Jurkat, Clone E6-1 (cell line): ENCODE data around the gene CXXC5.

Source experiments
- DNase-seq: peaks from one replicate; pipeline ENCODE4 v3.0.0-alpha.2; 2011; ENCODE audit warnings: low read depth, low spot score
- H3K4me3 ChIP-seq: 2 replicates; pipeline ENCODE4 v1.5.1; 2011; ENCODE audit warnings: mild to moderate bottlenecking, low read length, control low read depth, moderate library complexity

The CXXC5 gene

GRCh38 chr5:139660923-139661814 is 13.0 kb downstream of the CXXC5 start:
- no peak overlapping the region for H3K4me3 ChIP-seq
- DNase-seq = no peak

DNA sequence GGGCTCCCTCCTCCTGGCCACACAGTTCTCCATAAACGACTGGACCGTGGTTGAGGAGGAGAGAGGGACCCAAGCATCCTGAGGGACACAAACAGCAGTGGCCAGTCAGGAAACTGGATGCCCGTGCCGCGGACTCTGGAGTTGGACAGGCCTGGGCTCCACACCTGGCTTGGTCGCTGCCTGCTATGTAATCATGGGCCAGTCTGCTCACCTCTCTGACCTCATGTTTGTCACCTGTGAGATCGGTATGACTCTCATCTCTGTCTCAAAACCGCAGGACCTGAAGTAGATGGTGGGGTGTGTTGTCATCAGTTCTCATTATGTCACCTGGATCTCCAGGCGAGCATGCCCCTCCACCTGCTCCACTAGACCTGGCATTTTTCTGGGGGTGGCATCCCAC is 14.5 kb downstream of the CXXC5 start:
- no peak for DNase-seq

DNA sequence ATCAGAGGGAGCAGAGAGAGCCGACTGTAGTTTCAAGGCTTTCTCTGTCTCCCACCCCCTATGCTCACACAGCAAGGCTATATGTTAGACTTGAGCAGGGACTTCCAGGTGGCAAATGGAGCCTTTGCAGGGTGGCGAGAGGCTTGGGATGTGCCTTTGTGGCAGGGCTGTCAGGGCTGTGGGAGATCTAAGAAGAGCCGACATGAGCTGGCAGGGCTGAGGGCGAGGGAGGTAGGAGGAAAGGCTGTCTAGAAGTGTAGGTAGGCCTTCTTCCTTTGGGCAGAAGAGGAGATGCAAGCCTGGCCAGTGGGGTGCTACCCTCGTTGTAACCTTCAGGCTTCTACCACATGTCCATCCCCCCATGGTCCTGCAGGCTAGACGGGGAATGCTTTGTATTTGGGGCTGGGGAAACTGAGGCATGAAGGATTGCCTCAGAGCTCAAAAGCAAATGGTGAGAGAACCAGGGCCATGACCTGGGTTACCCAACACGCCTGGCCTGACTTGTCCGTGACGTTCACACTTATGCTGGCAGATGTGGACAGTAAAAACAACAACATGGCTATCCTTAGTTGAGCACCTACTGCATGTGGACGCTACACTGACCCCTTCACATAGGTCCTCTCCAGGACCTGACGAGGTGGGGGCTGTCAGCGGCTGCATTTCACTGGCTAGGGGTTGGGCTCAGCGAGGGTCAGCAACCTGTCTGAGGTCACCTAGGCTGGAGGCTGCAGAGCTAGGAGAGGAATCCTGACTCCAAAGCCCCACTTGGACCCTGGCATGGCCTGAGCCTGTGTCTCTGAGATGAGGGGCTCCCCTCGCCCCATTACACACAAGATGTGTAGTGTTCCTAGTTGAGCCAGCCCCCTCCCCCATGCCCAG is 15.3 kb downstream of the CXXC5 start:
- no peak overlapping the region for H3K4me3 ChIP-seq
- DNase-seq = no peak

More for the DNA sequence above, 14.5 kb downstream of the CXXC5 start:
- no peak overlapping the region for H3K4me3 ChIP-seq

DNA sequence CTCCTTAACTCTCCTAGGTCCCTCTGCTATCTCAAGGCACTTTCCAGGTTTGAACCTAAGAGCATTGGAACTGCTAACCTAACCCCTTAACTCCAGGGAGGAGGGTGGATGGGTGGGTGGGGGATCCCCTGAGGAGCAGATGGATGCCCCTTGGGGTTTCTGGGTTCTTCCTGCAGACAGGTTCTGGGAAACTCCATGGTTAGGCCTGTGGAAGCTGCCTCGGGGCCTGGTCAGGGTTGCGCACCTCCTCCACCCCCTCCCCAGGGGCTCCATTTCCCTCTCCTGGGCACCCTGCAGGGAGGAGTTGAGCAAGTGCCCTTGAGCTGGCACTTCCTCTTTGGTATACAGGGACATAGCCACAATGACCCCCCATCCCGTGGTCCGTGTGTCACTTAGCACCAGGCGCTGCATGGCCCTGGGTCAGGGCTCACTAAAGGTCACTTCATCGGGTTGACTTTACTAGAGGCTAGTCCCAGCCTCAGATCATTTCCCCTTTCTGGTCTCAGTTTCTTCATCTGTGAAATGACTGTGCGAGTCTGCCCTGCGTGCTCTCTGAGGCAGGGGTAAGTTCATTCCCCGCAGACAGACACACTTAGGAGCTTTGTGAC is 16.0 kb downstream of the CXXC5 start:
- no peak overlapping the region for H3K4me3 ChIP-seq
- DNase-seq = no peak

DNA sequence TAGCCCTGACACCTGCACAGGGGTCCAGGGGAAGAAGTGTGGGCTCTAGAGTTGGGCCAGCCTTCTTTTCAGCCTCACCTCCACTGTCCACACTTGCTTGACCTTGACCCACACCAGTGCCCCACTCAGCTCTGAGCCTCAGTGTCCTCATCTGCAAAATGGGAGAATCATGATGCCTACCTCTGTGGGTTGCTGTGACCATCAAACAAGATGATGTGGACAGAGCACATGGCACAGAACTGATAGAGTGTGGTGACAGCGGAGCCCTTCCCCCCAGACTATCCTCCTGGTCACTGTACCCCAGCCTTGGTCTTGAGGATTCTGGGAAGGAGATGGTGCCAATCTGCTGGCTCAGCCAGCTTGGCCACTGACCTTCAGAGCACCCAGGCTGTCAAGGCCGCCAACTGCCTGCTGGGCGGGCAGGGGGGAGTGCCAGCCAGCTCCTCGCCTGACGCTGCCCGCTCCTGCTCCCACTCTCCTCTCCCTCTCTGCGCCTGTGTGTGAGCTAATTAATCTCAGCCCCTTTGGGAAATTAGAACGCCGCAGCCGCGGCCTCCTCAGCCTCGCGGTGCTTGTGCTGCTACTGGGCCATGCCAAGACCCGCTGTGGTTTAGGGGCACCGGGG is 16.7 kb downstream of the CXXC5 start:
- no peak for DNase-seq
- H3K4me3 ChIP-seq = no peak overlapping the region

DNA sequence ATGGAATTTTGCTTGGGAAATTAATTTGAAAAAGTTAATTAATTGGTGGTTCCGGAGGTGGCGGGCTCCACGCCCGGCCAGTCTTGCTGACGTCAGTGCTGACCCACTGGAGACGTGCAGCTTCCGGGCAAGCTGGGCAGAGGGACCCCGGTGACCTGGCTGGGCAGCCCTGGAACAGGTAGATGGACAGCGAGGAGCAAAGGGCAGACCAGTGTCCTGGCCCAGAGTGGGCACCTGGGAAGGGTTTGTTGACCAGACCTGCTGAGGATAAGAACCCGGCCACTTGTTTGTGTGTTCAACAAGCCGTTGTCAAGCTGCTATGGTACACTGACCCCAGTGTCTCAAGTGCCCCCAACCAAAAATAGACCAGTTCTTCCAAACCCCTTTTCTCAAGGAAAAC is 17.5 kb downstream of the CXXC5 start:
- DNase-seq = no peak
- no peak overlapping the region for H3K4me3 ChIP-seq

DNA sequence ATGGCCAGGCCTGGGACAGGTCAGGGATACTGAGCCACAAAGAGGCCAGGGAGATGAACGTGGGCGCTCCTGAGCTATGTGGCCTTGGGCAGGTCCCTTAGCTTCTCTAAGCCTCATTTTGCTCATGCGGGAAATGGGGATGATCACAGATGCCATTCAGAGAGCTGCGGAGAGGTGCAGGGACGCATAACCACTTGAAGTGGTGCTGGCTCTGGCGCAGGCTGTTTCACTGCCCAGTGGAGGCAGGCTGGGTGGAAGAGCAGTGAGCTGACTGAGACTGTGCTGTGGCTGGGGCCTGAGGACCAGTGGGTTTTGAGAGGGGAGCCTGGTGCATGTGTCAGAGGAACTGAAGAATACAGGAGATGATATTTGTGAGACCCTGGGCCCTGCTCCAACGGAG is 18.4 kb downstream of the CXXC5 start:
- no peak for DNase-seq
- no peak overlapping the region for H3K4me3 ChIP-seq

DNA sequence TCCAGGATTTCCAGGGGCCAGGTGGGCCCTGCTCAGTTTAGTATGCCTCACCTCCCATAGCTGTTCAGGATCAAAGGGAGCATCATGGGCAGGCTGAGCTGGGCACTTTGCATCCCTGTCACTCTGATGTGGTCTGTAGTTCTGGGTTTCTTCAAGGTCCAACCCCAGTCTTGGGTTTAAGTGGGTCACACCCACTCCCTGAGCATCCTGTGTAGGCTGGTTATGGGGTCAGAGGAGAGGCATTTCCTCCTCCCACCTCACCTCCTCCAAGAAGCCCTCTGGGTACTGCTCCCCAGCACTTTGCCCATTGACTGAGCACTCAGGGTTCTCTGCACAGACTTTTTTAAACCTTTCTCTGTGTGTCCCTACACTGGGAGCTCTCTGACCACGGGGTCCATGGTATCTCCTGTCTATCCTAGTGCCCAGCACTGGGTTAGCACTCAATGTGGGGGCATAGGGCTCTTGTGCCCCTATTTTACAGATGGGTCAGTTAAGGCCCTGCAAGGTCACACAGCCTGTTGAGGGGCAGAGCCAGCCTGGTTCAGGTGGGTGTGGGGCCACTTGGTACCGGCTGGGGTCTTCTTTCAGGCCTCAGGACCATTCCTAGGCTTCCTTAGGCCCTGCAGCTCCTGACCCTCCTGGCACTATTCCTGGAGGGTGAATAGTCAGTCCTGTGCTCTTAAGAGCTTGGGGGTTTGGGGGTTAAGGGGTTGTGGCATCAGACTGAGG is 19.0 kb downstream of the CXXC5 start:
- no peak overlapping the region for H3K4me3 ChIP-seq
- peak; percentile 35 for DNase-seq

GRCh38 chr5:139667730-139668063 is 19.5 kb downstream of the CXXC5 start:
- no peak for DNase-seq
- H3K4me3 ChIP-seq = no peak overlapping the region

- no peak for DNase-seq
- no peak overlapping the region for H3K4me3 ChIP-seq
These were observed 20.1 kb downstream of the CXXC5 start for GRCh38 chr5:139668064-139668880.

DNA sequence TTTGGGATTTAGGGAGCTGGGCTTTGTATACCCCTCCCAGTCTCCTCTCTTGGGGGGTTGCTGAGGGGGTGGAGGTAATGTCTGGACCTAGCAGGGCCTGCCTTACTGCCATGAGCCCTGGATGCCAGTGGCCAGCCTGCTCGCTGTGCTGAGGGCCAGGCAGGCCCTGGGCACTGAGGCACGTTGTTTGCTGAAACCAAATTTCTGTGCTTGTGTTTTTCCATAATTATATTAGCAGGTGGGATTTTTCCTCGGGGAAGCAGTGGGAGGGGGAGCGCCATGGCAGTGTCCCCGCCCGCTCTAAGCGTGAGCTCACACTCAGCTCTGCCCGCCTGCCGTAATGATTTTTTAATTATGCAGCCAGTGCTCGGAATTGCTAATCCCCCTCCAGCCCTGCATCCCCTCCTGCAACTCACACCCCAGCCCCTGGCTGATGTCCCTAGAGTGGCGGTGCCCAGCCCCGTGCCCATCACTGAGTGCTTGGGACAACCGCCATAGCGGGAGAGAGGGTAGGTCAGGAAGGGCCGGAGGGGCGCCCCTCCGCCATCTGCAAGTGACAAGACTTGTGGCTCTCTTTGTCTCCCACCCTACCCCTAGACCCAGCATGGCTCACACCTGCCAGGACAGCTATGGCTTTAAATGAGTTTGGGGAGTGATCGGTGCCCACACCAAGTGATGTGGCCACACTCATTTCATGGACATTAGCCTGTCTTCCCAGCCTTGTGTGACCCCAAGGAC is 20.9 kb downstream of the CXXC5 start:
- peak overlapping the region; percentile 49 for H3K4me3 ChIP-seq

DNA sequence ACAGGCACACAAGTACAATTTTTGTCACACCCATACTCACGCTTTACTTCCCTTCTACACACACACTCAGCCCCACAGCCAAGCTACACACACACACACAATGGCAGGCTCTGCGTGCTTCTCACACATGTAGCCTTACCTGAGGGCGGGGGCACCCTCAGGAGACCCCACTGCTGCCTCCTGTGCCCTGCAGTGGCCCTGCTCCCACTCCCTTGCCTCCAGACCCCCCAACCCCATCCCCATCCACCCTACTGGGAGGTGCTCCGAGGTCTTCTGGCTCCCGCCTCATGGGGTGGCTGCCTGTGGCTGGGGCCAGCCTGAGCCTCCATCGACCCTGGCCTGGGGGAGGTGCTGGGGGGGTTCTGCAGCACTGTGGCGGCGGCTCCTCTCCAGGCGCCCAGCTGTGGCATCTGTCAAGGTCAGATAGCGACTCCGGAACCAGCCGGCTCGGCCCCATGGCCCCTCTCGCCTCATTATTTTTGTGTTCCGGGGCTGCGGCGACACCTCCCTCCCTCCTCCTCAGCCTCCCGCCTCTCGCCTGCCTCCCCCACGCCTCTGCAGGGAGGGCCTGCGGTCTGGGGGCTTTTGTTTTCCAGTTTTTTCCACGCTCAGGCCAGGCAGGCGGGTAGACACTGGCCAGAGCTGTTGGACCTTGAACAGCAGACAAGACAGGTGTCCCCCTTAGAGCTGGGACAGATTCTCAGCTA is 21.7 kb downstream of the CXXC5 start:
- H3K4me3 ChIP-seq = peak overlapping the region; percentile 49
- DNase-seq = peak; percentile 64

More for the DNA sequence above, 20.9 kb downstream of the CXXC5 start:
- DNase-seq = no peak

DNA sequence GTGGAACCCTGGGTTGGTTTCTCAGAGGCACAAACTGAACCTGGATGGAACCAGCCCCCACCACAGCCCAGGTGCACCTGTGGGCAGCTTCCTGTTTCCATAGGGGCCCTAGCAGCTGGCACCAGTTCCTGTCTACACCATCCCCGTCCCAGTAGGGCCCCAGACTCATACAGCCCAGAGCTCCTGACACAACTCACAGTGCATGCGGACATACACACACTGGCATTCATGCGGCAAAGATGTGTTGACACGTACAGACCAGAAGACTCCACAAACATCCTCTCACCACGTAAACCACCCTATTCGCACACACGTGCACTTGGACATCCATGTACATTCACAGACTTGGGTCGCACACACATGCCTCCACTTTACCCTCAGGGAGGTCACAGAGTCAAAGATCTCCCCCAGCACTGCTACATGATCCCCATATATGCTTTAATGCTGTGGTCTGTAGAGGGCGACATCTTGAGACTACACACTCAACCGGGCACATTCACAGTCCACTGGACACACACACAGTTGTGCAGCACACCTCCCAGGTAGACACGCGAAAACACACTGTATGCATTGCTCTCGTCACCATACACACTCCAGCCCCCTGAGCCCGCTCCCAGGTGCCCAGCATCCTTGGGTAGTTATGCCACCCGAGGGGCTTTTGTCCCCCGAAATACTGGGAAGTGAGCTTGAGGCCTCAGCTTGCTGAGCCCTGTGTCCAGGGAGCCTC is 22.4 kb downstream of the CXXC5 start:
- H3K4me3 ChIP-seq = peak overlapping the region; percentile 49
- DNase-seq = peak; percentile 88

GRCh38 chr5:139671096-139671841 is 23.1 kb downstream of the CXXC5 start:
- no peak overlapping the region for H3K4me3 ChIP-seq
- no peak for DNase-seq

DNA sequence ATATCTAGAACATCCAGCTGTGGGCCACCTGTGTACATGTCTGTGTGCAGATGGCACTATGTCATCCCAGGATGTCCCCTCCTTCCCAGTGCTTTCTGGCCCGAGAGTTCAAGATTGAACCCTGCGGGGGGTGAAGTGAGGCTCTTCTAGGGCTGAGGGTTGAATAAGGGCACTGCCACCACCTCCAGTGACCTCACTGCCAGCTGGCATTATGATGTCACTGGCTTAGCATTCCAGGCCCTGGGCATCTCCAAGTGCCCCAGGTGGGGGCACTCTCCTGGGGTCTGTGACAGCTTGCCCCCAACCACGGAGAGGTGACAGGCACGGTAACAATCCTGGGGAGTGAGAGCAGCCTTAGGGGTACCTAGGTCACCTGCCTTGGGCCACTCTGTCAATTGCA is 27.1 kb downstream of the CXXC5 start:
- H3K4me3 ChIP-seq = no peak overlapping the region
- no peak for DNase-seq
